Activated T-cell treated with anti-CD3 and anti-CD28 coated beads for 48 hours (primary cell): ENCODE data around the gene DPF3.

Experiments
- DNase-seq: peaks from one replicate; pipeline ENCODE4 v3.0.0-alpha.2; 2020; ENCODE audit warnings: low read depth

DPF3 gene

DNA sequence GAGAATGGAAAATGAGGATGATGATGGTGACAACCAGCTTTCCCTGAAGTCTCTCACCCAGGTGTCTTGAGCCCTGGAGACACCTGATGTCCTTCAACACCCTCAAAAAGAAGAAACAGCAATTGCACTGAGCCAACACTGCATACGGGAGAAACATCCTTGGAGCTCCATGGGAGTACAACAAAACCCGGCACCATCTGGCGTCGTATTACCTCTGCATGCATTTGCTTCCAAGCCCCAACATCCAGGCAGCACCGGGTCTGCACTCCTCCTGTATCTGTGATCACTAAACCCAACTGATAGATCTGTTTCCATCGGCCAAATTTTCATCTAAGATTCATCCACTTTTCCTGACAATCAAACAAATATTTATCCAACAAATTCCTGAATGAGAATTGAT, 249.9 kb downstream of the DPF3 start:
- DNase-seq, result no peak

GRCh38 chr14:72643317-72643801, 250.5 kb downstream of the DPF3 start:
- DNase-seq, result no peak

DNA sequence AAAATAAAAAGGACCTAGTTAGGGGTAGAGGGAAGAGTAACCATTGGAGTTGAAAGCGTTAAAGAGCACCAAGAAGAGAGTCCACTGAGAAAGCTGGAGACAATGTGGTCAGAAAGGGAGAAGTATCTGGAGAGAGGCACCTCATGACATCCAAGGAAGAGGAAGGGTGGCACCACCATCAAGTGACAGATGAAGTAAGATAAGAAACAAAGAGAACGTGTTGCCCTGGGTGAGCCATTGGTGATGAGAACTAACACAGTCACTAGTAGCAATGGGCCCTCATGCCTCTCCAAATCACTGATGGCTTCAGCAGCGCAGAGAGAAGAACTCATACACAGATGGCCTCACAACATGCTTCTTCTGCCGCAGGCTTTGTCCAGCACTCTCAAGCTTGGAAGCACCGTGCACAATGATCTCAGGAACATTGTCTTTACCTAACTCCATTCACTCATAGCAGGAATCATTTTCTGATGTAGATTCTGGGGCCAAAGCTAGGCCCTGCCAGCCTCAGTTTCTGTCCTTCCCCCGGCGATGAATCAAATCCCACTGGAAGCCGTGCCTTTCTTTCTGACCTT, 252.9 kb downstream of the DPF3 start:
- no peak for DNase-seq

GRCh38 chr14:72638021-72638420, 255.9 kb downstream of the DPF3 start:
- no peak for DNase-seq

GRCh38 chr14:72636871-72637270, 257.0 kb downstream of the DPF3 start:
- no peak for DNase-seq

DNA sequence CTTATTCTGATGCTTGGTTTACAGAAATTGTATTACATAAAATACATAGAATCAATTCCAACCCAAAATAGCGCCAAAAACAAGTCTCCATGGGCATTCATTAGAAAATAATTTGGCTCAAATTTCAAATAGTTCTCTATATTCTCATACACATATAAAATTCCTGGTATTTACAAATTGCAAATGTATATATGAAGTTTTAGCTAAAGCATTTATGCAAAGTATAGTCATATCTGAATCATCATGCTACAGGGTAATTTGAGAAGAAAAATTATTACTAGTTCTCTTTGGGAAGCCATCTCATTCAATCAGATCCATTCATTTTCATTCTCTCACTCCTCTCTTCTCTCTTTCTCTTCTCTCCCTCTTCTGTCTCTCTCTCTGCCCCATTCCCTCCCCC, 257.8 kb downstream of the DPF3 start:
- no peak for DNase-seq

GRCh38 chr14:72634691-72635616, 258.9 kb downstream of the DPF3 start:
- no peak for DNase-seq

GRCh38 chr14:72633551-72633950, 260.4 kb downstream of the DPF3 start:
- no peak for DNase-seq

DNA sequence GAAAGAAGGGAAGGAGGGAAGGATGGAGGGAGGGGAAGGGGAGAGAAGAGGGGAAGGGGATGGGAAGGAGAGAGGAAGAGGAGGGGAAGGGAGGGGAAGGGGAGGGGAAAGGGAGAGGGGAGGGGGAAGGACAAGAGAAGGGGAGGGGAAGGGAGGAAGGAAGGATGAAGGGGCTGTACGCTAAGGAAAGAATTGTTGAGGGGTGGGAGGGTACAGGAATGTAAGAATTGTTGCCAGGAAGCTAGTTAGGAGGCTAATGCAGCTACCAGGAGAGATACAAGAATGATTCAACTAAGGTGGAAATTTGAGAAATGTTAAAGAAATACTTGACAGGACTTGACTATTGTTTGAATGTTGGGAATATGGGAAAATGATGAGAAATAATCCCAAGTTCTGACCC, 261.2 kb downstream of the DPF3 start:
- DNase-seq, result no peak

- no peak for DNase-seq
Observed at GRCh38 chr14:72631401-72631800, 262.5 kb downstream of the DPF3 start.

- no peak for DNase-seq
Observed at GRCh38 chr14:72630374-72630773, 263.5 kb downstream of the DPF3 start.

- DNase-seq, result no peak
Observed at GRCh38 chr14:72629534-72629933, 264.4 kb downstream of the DPF3 start.

DNA sequence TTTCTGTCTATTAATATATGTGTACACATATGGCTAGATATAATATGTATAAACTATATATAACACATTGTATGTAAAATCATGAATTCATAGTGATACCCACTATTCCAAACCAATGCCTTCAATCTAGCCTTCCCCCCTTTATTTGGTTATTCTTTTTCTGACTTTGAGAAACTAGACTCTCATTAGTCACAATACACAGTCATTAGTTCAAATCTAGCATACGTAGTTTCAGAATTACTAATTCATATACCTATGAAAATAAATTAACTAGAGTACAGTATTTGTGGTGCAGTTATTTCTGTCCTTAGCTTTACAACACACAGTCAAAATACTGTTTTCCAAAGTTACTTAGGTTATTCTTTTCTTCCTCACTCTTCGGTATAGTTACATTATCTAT, 268.2 kb downstream of the DPF3 start:
- DNase-seq, result no peak

- DNase-seq, result no peak
Observed at GRCh38 chr14:72621387-72622065, 272.4 kb downstream of the DPF3 start.

DNA sequence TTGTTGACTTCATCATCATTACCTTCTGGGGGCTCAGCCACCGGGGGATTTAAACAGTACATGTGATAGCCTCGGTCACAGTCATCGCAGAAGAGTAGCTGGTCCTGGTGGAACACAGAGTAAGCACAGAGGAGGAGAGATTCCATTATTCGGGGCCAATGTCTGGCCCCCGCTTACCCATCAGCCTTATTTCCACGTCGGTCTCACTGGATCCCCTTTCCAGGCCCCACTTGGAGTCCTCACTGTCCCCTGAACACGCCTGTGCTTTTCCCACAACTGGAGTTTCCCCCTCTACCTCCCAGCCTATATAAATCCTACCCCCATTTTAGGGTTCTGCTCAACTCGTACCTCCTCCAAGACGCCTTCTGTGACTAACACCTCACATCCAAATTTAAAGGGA, 274.0 kb downstream of the DPF3 start:
- DNase-seq, result no peak

DNA sequence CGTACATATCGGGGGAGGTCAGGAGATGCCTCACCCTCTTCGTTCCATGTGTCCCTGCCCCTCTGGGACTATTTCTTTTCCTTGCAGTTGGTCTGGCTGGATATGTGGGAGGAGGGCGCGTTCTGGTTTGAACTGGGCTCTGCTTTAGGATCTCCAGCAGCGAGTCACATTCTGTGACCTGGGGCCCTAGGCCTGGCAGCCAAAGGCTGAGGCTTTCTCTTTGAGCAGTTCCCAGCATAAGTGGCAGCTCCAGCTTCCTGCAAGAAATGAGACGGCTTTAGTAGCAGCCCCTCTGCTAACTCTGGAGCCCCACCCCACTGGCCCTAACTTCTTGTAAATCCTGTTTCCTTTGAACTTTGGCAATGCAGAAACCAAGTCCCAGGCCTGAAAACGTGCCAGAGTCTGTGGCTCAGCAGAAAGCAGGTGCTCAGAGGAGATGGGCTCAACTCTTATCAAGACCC, 274.8 kb downstream of the DPF3 start:
- no peak for DNase-seq

DNA sequence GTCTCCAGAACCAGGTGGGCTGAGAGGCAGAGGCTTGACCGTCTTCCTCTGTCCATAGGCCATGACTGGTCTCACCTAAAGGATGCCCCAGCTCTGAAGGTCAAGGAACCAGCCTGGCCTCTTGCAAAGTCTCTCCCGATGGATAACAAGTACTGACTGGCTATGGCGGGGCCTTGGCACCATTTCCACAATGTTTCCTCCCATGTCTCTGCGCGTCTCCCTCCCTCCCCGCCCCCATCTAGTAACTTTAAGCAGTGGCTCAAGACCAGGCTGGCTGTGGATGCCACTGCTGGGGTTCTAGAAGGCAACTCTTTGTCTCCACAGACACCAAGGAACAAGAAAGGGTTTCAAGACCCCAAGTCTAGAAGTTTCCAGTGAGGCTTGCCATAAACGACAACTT, 275.5 kb downstream of the DPF3 start:
- DNase-seq, result no peak

DNA sequence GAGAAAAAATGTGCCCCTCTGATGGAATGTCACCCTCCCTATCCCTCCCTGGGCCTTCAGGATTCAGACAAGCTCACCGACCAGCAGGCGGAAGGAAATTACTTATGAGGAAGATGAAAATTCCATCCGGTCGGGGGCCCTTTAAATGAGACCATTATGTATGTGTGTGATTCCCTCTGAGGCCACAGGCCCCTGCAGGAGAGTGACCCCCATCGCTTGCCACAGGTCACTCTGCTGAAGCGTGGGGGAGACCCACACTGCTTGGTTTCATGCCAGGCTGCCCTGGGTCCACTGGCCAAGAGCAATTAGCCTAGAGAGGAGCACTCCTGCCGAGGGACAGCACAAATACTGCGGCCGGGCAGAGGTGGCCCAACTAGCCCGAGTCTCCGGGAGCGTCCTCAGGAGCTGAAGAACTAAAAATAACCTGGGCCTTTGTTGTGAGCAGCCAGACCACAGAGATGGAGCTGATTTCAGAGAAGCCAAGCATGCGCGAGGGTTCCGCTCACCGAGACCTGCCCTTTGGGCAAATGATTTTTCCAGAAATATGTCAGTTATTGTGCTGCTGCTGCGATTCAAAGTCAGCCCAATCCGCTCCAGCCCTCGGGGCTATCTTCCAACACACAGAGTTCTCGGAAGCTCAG, 276.4 kb downstream of the DPF3 start:
- DNase-seq, result no peak

- DNase-seq, result no peak
Observed at GRCh38 chr14:72616811-72617210, 277.1 kb downstream of the DPF3 start.

GRCh38 chr14:72616294-72616693, 277.6 kb downstream of the DPF3 start:
- no peak for DNase-seq

DNA sequence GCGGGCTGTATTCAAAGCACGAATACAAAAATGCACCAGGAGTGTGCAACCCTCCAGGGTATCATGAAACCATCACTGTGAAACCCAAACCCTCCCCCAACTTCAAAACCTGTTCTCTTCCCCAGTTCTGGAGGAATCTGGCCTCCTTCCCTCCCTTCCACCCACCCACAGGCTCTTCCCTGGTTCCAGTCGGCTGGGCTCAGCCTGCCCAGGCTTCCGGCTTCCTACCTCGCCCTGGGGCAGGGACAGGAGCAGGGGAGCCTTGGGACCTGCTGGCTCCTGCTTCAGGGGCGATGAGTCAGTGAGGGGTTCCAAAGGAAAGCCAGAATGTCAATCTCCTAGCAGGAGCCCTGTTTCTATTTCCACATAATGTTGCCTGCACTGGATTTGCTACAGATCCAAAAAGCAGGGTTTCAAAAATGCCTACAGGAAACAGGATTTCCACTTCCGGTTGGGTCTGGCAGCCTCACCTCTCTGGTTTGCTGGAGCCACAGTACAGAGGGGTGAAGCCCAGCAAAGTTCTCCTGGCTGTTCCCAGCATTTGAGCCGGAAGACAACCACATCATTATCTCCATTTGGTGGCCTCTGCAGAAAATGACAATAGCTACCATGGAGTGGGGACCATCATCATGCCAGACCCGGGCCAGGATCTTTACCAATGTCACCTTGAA, 278.3 kb downstream of the DPF3 start:
- DNase-seq, result no peak

GRCh38 chr14:72614891-72615415, 278.9 kb downstream of the DPF3 start:
- no peak for DNase-seq
